PC-9 (cell line): ENCODE results near the gene DGKZ. TPM values are rescaled to one million over a fixed set of nuclear protein-coding genes. Genes with fewer than 3 reads are reported as not detected.
A peak's percentile ranks its signal among the peaks of the same experiment; 100 is the strongest.

Source experiments
- BruUV-seq: library from RNA; stranded (reverse); fragments of 400-500 nt; replicated peaks from 2 replicates; lab custom pipeline; 2021; lab: Mats Ljungman, UMichigan
- CTCF ChIA-PET: fragments of 300-600 bp; sonication (Branson Sonifier 250); formaldehyde crosslinking; loops from one replicate; lab custom pipeline; 2022; ENCODE audit warnings: antibody characterized with exemption; lab: Charles Lee
- POLR2A ChIA-PET: fragments of 300-600 bp; sonication (Branson Sonifier 250); formaldehyde crosslinking; loops from one replicate; lab custom pipeline; 2022; ENCODE audit warnings: antibody characterized with exemption; ENCODE audit not compliant: unreplicated experiment; lab: Charles Lee
- DNase-seq, 2 experiments: peaks; one replicate each; pipeline versions ENCODE4 v3.0.0 to v3.0.0-alpha.2; 2015 to 2022; ENCODE audit warnings: mixed read lengths in 1 of 2
- H2AFZ ChIP-seq: fragments of 200-600 bp; sonication (generic); 2 replicates; pipeline ENCODE4 v1.8.1; 2017; ENCODE audit warnings: antibody characterized with exemption
- H3F3A ChIP-seq: fragments of 200-600 bp; sonication (generic); 2 replicates; pipeline ENCODE4 v1.8.1; 2017; ENCODE audit warnings: antibody characterized with exemption, mild to moderate bottlenecking, low read depth; ENCODE audit not compliant: insufficient read depth
- H3K27ac ChIP-seq: fragments of 200-600 bp; sonication (generic); 2 replicates; pipeline ENCODE4 v1.6.1; 2016; ENCODE audit warnings: mixed run types
- H3K27me3 ChIP-seq: fragments of 200-600 bp; sonication (generic); 2 replicates; pipeline ENCODE4 v1.6.1; 2016; ENCODE audit warnings: low read depth, mixed run types; ENCODE audit not compliant: insufficient read depth
- H3K36me3 ChIP-seq: fragments of 200-600 bp; sonication (generic); 2 replicates; pipeline ENCODE4 v1.6.1; 2016; ENCODE audit warnings: low read depth, mixed run types
- H3K4me1 ChIP-seq: fragments of 200-600 bp; sonication (generic); replicated peaks from 2 replicates; pipeline ENCODE4 v1.6.1; 2016; ENCODE audit warnings: mixed run types; ENCODE audit not compliant: insufficient read depth
- H3K4me2 ChIP-seq: fragments of 200-600 bp; sonication (generic); 2 replicates; pipeline ENCODE4 v1.6.1; 2017; ENCODE audit warnings: mixed run types
- H3K4me3 ChIP-seq: fragments of 200-600 bp; sonication (generic); 2 replicates; pipeline ENCODE4 v1.6.1; 2016; ENCODE audit warnings: mixed run types
- H3K79me2 ChIP-seq: fragments of 200-600 bp; sonication (generic); 2 replicates; pipeline ENCODE4 v1.6.1; 2017; ENCODE audit warnings: low read depth, mixed run types
- H3K9me2 ChIP-seq: fragments of 200-600 bp; sonication (generic); 2 replicates; pipeline ENCODE4 v1.8.1; 2017; ENCODE audit warnings: mild to moderate bottlenecking; ENCODE audit not compliant: insufficient read depth
- H3K9me3 ChIP-seq: fragments of 200-600 bp; sonication (generic); 2 replicates; pipeline ENCODE4 v1.8.1; 2016; ENCODE audit warnings: low read depth; ENCODE audit not compliant: insufficient read depth
- H4K20me1 ChIP-seq: fragments of 200-600 bp; sonication (generic); 2 replicates; pipeline ENCODE4 v1.8.1; 2017; ENCODE audit not compliant: insufficient read depth
- EZH2 ChIP-seq: fragments of 200-600 bp; sonication (generic); IDR thresholded peaks from 2 replicates; pipeline ENCODE4 v1.8.0; 2017; ENCODE audit warnings: antibody characterized with exemption, low read depth
- intact Hi-C: fragments of 100-400 bp; cut with micrococcal nuclease; formaldehyde crosslinking; loops from one replicate; pipeline ENCODE4 v1.10.0; 2022; ENCODE audit not compliant: unreplicated experiment
- total RNA-seq: library from RNA; stranded (reverse); gene quantifications from 2 replicates; pipeline ENCODE4 v1.2.3, GENCODE V29; 2021
- TF ChIP-seq, protein P1 (sequence below): fragments of 200-600 bp; sonication (generic); conservative IDR thresholded peaks from 2 replicates; pipeline ENCODE4 v1.6.1; 2017; ENCODE audit warnings: mixed run types, antibody characterized with exemption, mild to moderate bottlenecking, moderate library complexity

Gene DGKZ
- total RNA-seq, 1 experiment from 2014 or later: 49.3 TPM

DNA sequence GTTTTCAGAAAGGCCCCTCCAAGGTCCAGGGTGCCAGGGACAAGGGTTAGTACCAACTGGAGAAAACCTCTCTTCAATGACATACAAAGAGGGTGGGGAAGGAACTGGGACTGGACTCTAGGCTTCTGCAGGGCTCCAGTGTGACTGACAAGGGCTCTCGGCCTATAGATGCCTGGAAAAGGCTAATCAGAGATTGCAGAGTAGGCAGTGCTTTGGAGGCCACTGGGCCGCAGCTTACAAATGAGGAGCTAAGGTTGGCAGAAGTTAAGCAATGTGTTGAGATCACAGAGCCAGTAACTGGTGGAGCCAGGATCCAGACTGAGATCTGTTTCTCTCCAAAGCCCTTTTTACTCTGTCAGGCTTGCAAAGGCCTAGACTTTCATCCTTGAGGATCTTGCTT is 7.4 kb upstream of the DGKZ start:
- peak overlapping the region; percentile 86 for H3K4me2 ChIP-seq
- no peak overlapping the region for H2AFZ ChIP-seq
- no peaks in the 10 kb centered on the region for H4K20me1 ChIP-seq
- H3K36me3 ChIP-seq: no peaks in the 10 kb centered on the region
- TF ChIP-seq, protein P1, sequence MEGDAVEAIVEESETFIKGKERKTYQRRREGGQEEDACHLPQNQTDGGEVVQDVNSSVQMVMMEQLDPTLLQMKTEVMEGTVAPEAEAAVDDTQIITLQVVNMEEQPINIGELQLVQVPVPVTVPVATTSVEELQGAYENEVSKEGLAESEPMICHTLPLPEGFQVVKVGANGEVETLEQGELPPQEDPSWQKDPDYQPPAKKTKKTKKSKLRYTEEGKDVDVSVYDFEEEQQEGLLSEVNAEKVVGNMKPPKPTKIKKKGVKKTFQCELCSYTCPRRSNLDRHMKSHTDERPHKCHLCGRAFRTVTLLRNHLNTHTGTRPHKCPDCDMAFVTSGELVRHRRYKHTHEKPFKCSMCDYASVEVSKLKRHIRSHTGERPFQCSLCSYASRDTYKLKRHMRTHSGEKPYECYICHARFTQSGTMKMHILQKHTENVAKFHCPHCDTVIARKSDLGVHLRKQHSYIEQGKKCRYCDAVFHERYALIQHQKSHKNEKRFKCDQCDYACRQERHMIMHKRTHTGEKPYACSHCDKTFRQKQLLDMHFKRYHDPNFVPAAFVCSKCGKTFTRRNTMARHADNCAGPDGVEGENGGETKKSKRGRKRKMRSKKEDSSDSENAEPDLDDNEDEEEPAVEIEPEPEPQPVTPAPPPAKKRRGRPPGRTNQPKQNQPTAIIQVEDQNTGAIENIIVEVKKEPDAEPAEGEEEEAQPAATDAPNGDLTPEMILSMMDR: no peak
- TF ChIP-seq EZH2: no peak
- no peaks in the 10 kb centered on the region for H3K79me2 ChIP-seq
- POLR2A ChIA-PET: interaction anchor here (0.6 to 1.1 kb wide), 2 partner anchors 50 to 101 kb away, joined by 3 read pairs; no protein-coding TSS in a partner anchor
- CTCF ChIA-PET: interaction anchor here (0.5 to 1.1 kb wide), 4 partner anchors 8 to 323 kb away, joined by 3 to 10 read pairs (median 4); no protein-coding TSS in a partner anchor
- H3F3A ChIP-seq: peaks cover 49% of the 10 kb centered on the region
- no peaks in the 10 kb centered on the region for H3K9me3 ChIP-seq
- intact Hi-C loops: loop anchor here (10.0 kb wide), 1 partner anchor 215 kb away; the partner anchor contains the start of gene PHF21A
- peak overlapping the region; percentile 49; the same call in 1 of the 2 replicates for H3K4me3 ChIP-seq
- no TSS peak for BruUV-seq
- H3K27ac ChIP-seq: peak overlapping the region; percentile 79
- DNase-seq: no peak
- H3K4me1 ChIP-seq: peaks cover 70% of the 10 kb centered on the region
- no peaks in the 10 kb centered on the region for H3K27me3 ChIP-seq
- no peaks in the 10 kb centered on the region for H3K9me2 ChIP-seq

DNA sequence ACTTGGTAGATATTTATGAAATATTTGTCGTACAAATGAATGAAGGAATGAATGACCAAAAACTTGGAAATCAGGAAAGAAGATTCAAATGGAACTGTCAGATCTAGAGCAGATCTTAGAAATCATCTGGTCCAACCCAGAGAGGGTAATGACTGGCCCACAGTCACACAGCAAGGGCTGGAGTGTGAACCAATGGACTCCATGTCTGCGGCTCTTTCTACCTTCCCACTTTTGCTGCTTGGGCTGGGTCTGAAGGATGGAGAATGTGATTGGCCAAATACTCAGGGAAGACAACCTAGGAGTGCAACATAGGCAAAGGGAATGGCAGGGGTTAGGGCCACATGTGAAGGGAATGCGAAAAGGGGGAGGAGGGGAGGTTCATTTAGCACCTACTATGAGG is 5.8 kb upstream of the DGKZ start:
- POLR2A ChIA-PET: no interaction called here
- H3K9me2 ChIP-seq: no peaks in the 10 kb centered on the region
- no TSS peak for BruUV-seq
- H3K9me3 ChIP-seq: no peaks in the 10 kb centered on the region
- H3K4me2 ChIP-seq: no peak overlapping the region
- no peaks in the 10 kb centered on the region for H3K27me3 ChIP-seq
- H4K20me1 ChIP-seq: no peaks in the 10 kb centered on the region
- no peaks in the 10 kb centered on the region for H3K36me3 ChIP-seq
- no peak overlapping the region for H2AFZ ChIP-seq
- TF ChIP-seq EZH2: no peak
- TF ChIP-seq, protein P1: no peak
- H3K4me1 ChIP-seq: peaks cover 58% of the 10 kb centered on the region
- H3K79me2 ChIP-seq: no peaks in the 10 kb centered on the region
- intact Hi-C loops: loop anchor here (10.0 kb wide), 1 partner anchor 217 kb away; the partner anchor contains the start of gene PHF21A
- no peak for DNase-seq
- H3K4me3 ChIP-seq: no peak overlapping the region
- no peak overlapping the region for H3K27ac ChIP-seq
- CTCF ChIA-PET: no interaction called here
- H3F3A ChIP-seq: peaks cover 37% of the 10 kb centered on the region

DNA sequence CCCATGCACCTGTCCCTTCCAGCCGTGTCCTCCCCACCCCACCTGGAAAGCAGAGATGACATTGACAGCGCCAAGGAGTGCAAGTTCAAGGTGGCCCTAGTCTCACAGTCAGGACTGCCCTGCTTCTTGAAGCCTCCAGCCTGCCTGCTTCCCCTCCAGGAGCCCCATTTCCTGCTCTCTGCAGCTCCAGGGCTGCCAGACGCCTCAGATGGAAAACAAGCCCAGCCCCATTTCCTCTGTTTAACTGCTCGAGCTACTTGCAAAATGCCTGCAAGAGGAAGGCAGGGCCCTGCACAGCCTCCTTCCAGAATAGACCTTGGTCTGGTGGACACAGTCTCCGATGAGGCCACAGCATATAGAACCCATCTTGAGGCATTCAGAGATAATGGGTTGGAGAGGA is 5.0 kb upstream of the DGKZ start:
- Histone ChIP-seq H3K27me3 (no peaks in the 10 kb centered on the region), H3K9me2 (no peaks in the 10 kb centered on the region), H3K4me3 (no peak overlapping the region), H3K9me3 (no peaks in the 10 kb centered on the region), H3K4me2 (no peak overlapping the region), H3F3A (peaks cover 30% of the 10 kb centered on the region), H2AFZ (no peak overlapping the region), H3K79me2 (no peaks in the 10 kb centered on the region), H3K4me1 (peaks cover 54% of the 10 kb centered on the region), H3K36me3 (no peaks in the 10 kb centered on the region), H3K27ac (no peak overlapping the region), H4K20me1 (no peaks in the 10 kb centered on the region)
- no TSS peak for BruUV-seq
- no peak for TF ChIP-seq EZH2
- TF ChIP-seq, protein P1: no peak
- ChIA-PET CTCF (no interaction called here), POLR2A (no interaction called here)
- intact Hi-C loops: loop anchor here (10.0 kb wide), 1 partner anchor 217 kb away; the partner anchor contains the start of gene PHF21A
- no peak for DNase-seq
